Stimulated activated naive CD8-positive, alpha-beta T cell treated with anti-CD3 and anti-CD28 coated beads, Interleukin-15, Interleukin-2, amounts not matched to agents 100 ng/mL and 50 ng/mL, for 24 hours (primary cell): ENCODE measurements around the gene UTP4.
"Not testable (repeated sequence)": the region's sequence is repeated elsewhere in the genome, so short reads cannot be mapped to it uniquely, and the experiment has no call there.

Experiments used
- H3K27ac Mint-ChIP-seq: one replicate; pipeline ENCODE4 v1.8.0; 2021; ENCODE audit warnings: mild to moderate bottlenecking, mixed read lengths
- H3K27me3 Mint-ChIP-seq: one replicate; pipeline ENCODE4 v1.8.0; 2021; ENCODE audit warnings: mixed read lengths
- H3K36me3 Mint-ChIP-seq: one replicate; pipeline ENCODE4 v1.8.0; 2021; ENCODE audit warnings: low read depth, mixed read lengths
- H3K4me1 Mint-ChIP-seq: one replicate; pipeline ENCODE4 v1.8.0; 2021; ENCODE audit warnings: low read depth, mixed read lengths
- H3K4me3 Mint-ChIP-seq: one replicate; pipeline ENCODE4 v1.8.0; 2021; ENCODE audit warnings: mild to moderate bottlenecking, mixed read lengths
- H3K9me3 Mint-ChIP-seq: one replicate; pipeline ENCODE4 v1.8.0; 2021; ENCODE audit warnings: mixed read lengths

Gene UTP4

DNA sequence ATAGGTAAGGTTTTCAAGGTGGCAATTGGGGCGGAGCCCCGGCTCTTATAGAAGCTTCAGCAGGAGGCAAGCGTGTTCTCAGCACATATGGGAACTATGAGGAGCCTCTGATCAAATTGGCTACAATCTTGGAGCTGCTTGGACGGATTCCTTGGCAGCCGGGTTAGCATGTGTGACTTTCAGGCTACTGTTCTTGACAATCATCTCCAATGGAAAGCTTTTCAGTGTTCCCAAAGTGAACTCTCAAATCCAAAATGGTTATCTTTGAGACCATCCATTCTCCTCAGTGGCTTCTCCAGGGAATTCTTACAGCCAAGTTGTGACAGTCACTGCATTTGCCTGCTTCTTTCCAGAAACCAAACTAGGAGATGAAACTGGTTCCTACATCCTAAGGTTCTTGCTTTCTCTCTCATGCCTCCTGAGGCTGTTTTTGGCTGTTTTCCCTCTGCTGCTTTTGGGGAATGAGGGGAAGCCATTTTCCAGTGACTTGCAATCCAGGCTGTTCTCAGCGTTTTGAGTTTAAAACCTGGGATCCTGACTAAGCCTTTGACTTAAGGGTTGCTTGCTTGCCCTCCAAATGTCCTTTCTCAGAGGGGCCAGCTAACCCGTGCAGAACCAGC, 16.1 kb upstream of the UTP4 start:
- H3K4me1 Mint-ChIP-seq = no peaks in the 10 kb centered on the region
- no peaks in the 10 kb centered on the region for H3K9me3 Mint-ChIP-seq
- no peak overlapping the region for H3K27ac Mint-ChIP-seq
- no peak overlapping the region for H3K4me3 Mint-ChIP-seq
- H3K36me3 Mint-ChIP-seq = peaks cover 39% of the 10 kb centered on the region
- H3K27me3 Mint-ChIP-seq = no peaks in the 10 kb centered on the region

DNA sequence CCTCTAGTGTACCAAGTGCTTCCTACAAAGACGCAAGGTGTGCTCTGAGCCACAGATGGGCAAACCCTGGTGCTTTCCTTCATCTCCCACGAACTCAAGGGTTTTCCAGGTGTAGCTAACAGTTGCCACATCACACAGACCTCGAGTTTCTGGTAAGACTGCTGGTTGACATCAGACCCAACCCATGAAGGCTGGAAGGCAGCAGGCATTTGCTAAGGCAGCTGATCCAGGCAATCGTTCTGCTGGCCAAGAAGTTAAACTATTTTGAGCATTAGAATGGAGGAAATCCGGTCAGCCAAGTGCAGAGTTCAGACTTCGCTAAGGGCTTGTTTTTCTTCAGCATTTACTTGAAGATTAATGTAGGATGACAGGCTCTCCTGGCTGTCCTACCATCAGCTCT, 15.5 kb upstream of the UTP4 start:
- no peak overlapping the region for H3K27ac Mint-ChIP-seq
- no peak overlapping the region for H3K4me3 Mint-ChIP-seq
- H3K4me1 Mint-ChIP-seq = no peaks in the 10 kb centered on the region
- H3K9me3 Mint-ChIP-seq = no peaks in the 10 kb centered on the region
- no peaks in the 10 kb centered on the region for H3K27me3 Mint-ChIP-seq
- peaks cover 40% of the 10 kb centered on the region for H3K36me3 Mint-ChIP-seq

DNA sequence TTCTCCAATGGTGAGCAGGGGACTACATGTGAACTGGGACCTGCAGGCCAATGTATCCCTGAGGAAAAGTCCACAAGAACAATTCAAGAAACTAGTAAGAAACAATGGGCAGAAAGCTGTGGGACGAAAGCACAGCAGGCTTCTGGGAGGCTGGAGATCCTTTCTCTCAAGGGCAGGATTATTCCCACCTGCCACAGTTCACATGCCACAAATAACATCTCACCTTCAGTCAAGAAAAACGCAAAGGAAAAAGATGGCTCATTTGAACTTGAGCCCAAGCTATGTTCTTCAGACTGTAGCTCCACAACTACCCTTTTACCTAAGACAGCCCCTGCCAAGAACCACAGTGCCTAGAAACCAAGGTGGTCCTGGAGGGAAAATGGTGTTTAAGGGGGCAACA, 14.0 kb upstream of the UTP4 start:
- H3K4me1 Mint-ChIP-seq = no peaks in the 10 kb centered on the region
- peaks cover 36% of the 10 kb centered on the region for H3K36me3 Mint-ChIP-seq
- no peak overlapping the region for H3K4me3 Mint-ChIP-seq
- no peaks in the 10 kb centered on the region for H3K27me3 Mint-ChIP-seq
- no peaks in the 10 kb centered on the region for H3K9me3 Mint-ChIP-seq
- H3K27ac Mint-ChIP-seq = no peak overlapping the region

DNA sequence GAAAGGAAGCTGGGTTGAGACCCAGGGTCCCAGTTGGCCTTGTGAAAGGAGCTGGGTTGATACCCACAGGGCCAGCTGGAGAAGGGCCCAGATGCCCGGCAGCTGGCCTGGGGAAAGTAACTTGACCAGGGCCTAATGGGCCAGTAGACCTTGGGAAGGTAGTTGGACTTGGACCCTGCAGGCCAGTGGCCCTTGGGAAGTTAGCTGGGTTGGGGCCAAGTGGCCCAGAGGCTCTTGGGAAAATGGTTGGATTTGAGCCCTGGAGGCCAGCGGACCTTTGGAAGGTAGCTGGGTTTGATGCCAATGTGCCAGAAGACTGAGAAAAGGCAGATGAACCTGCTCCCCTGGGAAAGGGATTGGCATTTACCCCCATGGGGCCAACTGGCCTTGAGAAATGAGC, 13.5 kb upstream of the UTP4 start:
- Mint-ChIP-seq H3K9me3 (no peaks in the 10 kb centered on the region), H3K36me3 (peaks cover 38% of the 10 kb centered on the region), H3K4me1 (peaks cover under 1% of the 10 kb centered on the region), H3K4me3 (no peak overlapping the region), H3K27ac (no peak overlapping the region), H3K27me3 (no peaks in the 10 kb centered on the region)

DNA sequence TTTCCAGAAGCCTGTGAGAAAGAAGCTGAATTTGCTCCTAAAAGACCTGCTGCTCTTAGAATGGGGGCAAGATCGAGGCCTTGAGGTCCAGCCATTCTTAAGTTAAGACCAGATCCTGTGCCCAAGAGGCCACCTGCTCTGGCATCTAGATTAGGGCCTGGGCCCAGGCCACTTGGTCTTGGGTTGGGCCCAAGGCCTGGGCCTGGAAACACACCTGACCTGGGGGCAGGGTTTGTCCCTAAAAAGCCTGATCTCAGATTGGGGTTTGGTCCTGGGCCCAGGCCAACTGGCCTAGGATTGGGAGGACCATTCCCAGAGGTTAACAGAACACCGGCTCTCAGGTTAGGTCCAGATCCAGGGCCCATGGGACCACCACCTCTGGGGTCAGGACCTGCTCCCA, 12.9 kb upstream of the UTP4 start:
- peaks cover 40% of the 10 kb centered on the region for H3K36me3 Mint-ChIP-seq
- no peak overlapping the region for H3K27ac Mint-ChIP-seq
- no peak overlapping the region for H3K4me3 Mint-ChIP-seq
- H3K9me3 Mint-ChIP-seq = no peaks in the 10 kb centered on the region
- peaks cover 3% of the 10 kb centered on the region for H3K4me1 Mint-ChIP-seq
- no peaks in the 10 kb centered on the region for H3K27me3 Mint-ChIP-seq

DNA sequence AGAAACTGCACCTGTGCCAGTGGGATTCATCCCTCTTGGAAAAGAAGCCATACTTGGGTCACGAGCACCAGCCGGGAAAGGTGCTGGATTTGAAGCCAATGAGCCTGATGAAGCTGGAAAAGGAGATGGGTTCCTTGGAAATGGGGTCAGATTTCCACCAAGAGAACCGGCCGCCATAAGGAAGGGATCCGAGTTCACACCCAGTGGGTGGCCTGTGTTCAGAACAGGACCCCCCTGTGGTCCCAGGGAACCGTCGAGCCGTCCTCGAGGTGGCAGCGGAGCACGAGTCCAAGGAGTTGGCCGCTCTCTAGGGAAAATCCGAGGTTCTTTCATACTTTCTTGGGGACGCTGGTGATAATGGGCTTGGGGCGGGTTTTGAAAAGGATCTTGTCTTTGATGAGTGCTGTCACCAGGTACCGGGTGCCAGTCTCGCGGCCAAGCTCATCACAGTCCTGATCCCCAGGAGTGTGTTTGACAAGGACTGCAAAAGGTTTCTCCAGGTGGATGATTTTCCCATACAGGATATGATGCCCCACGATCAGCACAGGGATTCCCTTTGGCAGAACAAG, 12.3 kb upstream of the UTP4 start:
- Mint-ChIP-seq H3K27ac (no peak overlapping the region), H3K27me3 (no peaks in the 10 kb centered on the region), H3K9me3 (no peaks in the 10 kb centered on the region), H3K36me3 (peaks cover 34% of the 10 kb centered on the region), H3K4me3 (no peak overlapping the region), H3K4me1 (peaks cover 4% of the 10 kb centered on the region)

DNA sequence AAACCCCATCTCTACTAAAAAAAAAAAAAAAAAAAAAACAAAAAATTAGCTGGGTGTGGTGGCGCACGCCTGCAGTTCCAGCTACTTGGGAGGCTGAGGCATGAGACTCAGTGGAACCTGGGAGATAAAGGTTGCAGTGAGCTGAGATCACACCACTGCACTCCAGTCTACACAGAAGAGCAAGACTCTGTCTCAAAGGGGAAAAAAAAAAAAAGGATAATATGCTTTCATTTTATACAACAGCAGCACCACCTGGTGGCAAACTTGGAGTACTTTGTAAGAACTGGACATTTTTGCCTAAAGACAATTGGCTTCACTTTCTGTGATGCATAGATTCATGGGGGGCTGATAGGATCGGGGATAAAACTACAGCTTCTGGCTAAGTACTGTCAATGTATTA, 8.5 kb upstream of the UTP4 start:
- H3K27me3 Mint-ChIP-seq = no peaks in the 10 kb centered on the region
- no peak overlapping the region for H3K4me3 Mint-ChIP-seq
- H3K27ac Mint-ChIP-seq = no peak overlapping the region
- H3K36me3 Mint-ChIP-seq = peaks cover 37% of the 10 kb centered on the region
- H3K9me3 Mint-ChIP-seq = no peaks in the 10 kb centered on the region
- peaks cover 29% of the 10 kb centered on the region for H3K4me1 Mint-ChIP-seq

DNA sequence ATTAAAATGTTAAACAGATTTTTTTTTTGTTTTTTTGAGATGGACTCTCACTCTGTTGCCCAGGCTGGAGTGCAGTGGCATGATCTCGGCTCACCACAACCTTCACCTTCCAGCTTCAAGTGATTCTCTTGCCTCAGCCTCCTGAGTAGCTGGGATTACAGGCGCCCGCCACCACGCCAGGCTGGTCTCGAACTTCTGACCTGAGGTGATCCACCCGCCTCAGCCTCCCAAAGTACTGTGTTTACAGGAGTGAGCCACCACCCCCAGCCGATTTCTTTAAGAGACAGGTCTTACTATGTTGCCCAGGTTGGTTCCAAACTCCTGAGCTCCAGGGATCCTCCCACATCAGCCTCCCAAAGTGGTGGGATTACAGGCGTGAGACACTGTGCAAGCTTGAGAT, 8.0 kb upstream of the UTP4 start:
- not testable (repeated sequence) for H3K4me3 Mint-ChIP-seq, H3K9me3 Mint-ChIP-seq, H3K27me3 Mint-ChIP-seq, H3K27ac Mint-ChIP-seq
- H3K36me3 Mint-ChIP-seq = peaks cover 40% of the 10 kb centered on the region
- H3K4me1 Mint-ChIP-seq = peaks cover 30% of the 10 kb centered on the region

DNA sequence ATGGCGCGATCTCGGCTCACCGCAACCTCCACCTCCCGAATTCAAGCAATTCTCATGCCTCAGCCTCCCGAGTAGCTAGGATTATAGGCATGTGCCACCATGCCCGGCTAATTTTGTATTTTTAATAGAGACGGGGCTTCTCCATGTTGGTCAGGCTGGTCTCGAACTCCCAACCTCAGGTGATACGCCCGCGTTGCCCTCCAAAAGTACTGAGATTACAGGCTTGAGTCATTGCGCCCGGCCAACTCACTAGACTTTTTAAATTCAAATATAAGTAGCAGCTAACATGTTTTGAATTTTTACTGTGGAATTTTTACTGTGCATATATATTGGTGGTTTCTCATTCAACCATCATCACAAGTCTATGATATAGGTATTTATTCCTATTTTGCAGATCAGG, 7.5 kb upstream of the UTP4 start:
- not testable (repeated sequence) for H3K27me3 Mint-ChIP-seq, H3K27ac Mint-ChIP-seq, H3K4me3 Mint-ChIP-seq, H3K9me3 Mint-ChIP-seq
- H3K4me1 Mint-ChIP-seq = peaks cover 36% of the 10 kb centered on the region
- peaks cover 44% of the 10 kb centered on the region for H3K36me3 Mint-ChIP-seq

DNA sequence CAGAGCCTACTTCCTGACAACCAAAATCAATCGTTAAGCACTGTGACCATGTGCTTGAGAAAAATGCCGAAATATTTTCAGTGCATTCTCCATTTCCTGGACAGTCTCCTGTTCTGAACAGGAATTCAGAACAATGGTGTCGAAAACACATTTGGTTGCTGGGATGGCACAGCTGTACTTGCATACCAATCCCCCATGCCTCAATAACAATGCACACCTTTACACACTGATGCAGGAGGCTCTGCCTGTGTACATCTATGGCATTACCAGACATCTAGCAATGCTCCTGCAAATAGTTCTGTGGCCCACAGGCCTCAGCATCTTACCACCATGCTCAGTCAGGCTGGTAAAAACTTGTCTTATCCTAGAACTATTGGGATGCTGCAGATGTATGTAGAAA, 6.2 kb upstream of the UTP4 start:
- Mint-ChIP-seq H3K27ac (peak overlapping the region; percentile 21), H3K36me3 (peaks cover 36% of the 10 kb centered on the region), H3K9me3 (no peaks in the 10 kb centered on the region), H3K27me3 (no peaks in the 10 kb centered on the region), H3K4me1 (peaks cover 47% of the 10 kb centered on the region), H3K4me3 (no peak overlapping the region)

DNA sequence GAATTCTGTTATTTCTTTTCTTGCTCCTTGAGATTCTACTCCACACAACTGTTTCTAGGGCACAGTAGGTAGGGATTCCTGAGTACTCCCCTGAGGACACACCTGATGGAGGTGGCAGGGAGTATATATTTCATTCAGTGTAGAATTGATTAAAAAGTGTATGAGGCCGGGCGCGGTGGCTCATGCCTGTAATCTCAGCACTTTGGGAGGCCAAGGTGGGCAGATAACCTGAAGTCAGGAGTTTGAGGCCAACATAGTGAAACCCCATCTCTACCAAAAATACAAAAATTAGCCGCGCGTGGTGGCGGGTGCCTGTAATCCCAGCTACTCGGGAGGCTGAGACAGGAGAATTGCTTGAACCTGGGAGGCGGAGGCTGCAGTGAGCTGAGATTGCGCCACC, 5.6 kb upstream of the UTP4 start:
- H3K27me3 Mint-ChIP-seq, H3K4me3 Mint-ChIP-seq, H3K27ac Mint-ChIP-seq, H3K9me3 Mint-ChIP-seq: not testable (repeated sequence)
- peaks cover 51% of the 10 kb centered on the region for H3K4me1 Mint-ChIP-seq
- peaks cover 38% of the 10 kb centered on the region for H3K36me3 Mint-ChIP-seq

DNA sequence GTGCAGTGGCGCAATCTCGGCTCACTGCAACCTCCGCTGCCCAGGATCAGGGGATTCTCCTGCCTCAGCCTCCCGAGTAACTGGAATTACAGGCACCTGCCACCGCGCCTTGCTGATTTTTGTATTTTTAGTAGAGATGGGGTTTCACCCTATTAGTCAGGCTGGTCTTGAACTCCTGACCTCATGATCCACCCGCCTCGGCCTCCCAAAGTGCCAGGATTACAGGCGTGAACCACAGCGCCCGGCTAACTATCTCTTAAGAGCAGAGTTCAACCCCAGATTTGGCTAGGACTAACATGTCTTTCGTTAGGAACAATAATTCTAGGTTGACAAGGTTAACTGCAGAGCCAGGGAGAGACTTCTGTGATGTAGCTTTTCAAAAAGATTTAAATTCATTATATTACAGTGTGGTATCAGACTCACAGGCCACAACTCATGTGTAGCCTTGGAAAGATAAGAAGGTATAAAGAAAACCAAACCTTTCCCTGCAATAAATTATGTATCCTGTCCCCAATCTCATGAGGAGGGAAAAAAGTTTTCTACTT, 4.4 kb upstream of the UTP4 start:
- peak overlapping the region; percentile 26 for H3K27ac Mint-ChIP-seq

DNA sequence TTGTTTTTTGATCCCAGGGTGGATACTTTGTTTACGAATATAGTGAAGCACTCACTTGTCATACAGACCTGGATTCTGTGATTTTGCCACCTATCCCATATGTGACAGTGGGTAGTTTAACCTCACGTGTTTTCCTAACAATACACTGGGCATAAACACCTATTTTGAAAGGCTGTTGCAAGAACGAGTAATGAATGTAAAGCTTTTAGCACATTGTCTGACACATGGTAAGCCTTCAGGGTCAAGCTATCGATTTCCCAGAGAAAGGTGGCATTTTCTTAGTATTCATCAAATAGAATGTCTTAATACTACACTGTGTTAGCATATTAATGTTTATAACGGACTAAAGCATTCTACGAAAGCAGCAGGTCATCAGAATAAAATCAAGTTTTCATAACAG, 2.0 kb upstream of the UTP4 start:
- H3K4me3 Mint-ChIP-seq = peak overlapping the region; percentile 95
- H3K4me1 Mint-ChIP-seq = peaks cover 66% of the 10 kb centered on the region
- no peaks in the 10 kb centered on the region for H3K27me3 Mint-ChIP-seq
- H3K36me3 Mint-ChIP-seq = peaks cover 49% of the 10 kb centered on the region
- H3K27ac Mint-ChIP-seq = peak overlapping the region; percentile 40
- H3K9me3 Mint-ChIP-seq = no peaks in the 10 kb centered on the region

More for the DNA sequence above, 4.4 kb upstream of the UTP4 start:
- peaks cover 38% of the 10 kb centered on the region for H3K36me3 Mint-ChIP-seq
- no peaks in the 10 kb centered on the region for H3K9me3 Mint-ChIP-seq
- no peak overlapping the region for H3K4me3 Mint-ChIP-seq
- no peaks in the 10 kb centered on the region for H3K27me3 Mint-ChIP-seq
- peaks cover 53% of the 10 kb centered on the region for H3K4me1 Mint-ChIP-seq

DNA sequence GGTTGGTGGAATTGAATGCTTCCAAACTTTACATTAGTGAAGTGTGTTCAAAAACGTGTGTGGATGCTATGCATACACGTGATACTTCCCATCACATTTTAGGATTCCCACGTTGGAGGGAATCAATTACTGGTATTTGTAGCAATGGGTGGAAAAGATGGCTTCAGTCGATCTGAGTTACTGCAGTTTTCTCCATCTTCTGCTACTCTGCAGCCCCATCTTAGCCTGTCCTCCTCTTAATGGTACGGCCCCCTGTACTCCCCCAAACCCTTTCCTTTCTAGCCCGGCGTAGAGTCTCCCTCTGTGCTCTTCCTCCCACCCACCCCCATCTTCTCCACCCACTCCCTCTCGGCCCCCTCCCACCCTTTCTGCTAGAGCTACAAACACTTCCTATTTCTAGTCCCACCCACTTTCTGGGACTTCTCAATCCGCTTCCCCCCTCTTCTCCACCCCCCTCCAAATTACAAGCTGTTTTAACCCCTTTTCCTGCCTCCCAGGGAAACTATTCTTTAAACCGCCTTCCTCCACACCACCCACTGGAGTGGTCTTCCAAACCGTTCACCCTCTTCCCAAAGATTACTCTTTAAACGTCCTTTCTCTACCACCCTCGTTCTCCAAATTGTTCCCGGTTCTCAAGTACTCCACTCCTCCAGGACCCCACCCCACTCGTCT, 1.1 kb upstream of the UTP4 start:
- H3K27ac Mint-ChIP-seq = peak overlapping the region; percentile 94
- peak overlapping the region; percentile 95 for H3K4me3 Mint-ChIP-seq
- H3K9me3 Mint-ChIP-seq = no peaks in the 10 kb centered on the region
- no peaks in the 10 kb centered on the region for H3K27me3 Mint-ChIP-seq
- peaks cover 64% of the 10 kb centered on the region for H3K4me1 Mint-ChIP-seq
- peaks cover 49% of the 10 kb centered on the region for H3K36me3 Mint-ChIP-seq

DNA sequence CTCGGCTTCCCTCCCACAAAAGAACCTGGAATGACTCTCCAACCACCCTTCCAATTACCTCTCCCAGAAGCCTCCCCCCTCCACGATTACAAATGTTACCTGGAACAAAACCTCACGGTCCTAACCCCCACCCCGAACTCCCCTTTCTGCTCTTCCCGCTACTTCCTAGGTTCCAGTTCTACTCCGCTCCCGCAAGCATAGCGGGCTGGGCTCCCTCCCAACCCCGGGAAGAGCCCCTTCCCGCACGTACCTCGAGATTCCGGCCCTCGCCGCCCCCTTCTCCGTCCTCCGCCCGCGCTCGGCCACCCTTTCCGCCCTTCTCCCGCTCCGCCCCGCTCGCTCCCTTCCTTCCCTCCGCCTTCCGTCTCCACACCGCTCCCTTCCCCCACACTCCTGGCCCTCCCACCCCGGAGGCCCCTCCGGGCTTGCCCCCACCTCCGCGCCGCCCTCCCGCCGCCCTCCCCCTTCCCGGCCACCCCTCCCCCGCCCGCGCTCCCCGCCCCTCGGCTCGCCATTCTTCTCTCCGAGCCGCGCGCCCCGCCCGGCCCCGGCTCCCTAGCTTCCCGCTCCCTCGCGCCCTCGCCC, 518 bp upstream of the UTP4 start:
- H3K27me3 Mint-ChIP-seq = no peaks in the 10 kb centered on the region
- H3K4me3 Mint-ChIP-seq = peak overlapping the region; percentile 95
- peak overlapping the region; percentile 94 for H3K27ac Mint-ChIP-seq
- peaks cover 51% of the 10 kb centered on the region for H3K36me3 Mint-ChIP-seq
- peaks cover 70% of the 10 kb centered on the region for H3K4me1 Mint-ChIP-seq
- no peaks in the 10 kb centered on the region for H3K9me3 Mint-ChIP-seq
